AG04449 (cell line): ENCODE data around the gene MINDY2.
"Not testable (repeated sequence)": the region's sequence is repeated elsewhere in the genome, so short reads cannot be mapped to it uniquely, and the experiment has no call there.

Experiments used
- CTCF ChIA-PET: fragments of 350-600 bp; formaldehyde crosslinking; extraction: SDS; loops from one replicate; lab custom pipeline; 2021; ENCODE audit warnings: antibody characterized with exemption; lab: Yijun Ruan, JAX
- POLR2A ChIA-PET: fragments of 400-600, 350-600 bp; formaldehyde crosslinking; extraction: SDS; loops from one replicate; lab custom pipeline; 2020; ENCODE audit warnings: antibody characterized with exemption, inconsistent platforms; lab: Yijun Ruan, JAX
- DNase-seq: peaks from one replicate; pipeline ENCODE4 v3.0.0-alpha.2; 2010; ENCODE audit warnings: low read depth, low spot score
- H3K4me3 ChIP-seq: 2 replicates; pipeline ENCODE4 v1.5.1; 2011; ENCODE audit warnings: low read depth, mild to moderate bottlenecking, control low read depth, low read length
- CTCF ChIP-seq: IDR thresholded peaks from one replicate; pipeline ENCODE4 v1.5.1; 2011; ENCODE audit warnings: mild to moderate bottlenecking, moderate library complexity, low read length, control low read depth, inconsistent platforms; ENCODE audit not compliant: insufficient read depth; ENCODE audit errors: missing control alignments

The MINDY2 gene

GRCh38 chr15:58830556-58830955 is 59.5 kb downstream of the MINDY2 start:
- DNase-seq, result no peak
- TF ChIP-seq CTCF, result no peak

GRCh38 chr15:58833681-58834426 is 62.8 kb downstream of the MINDY2 start:
- DNase-seq, H3K4me3 ChIP-seq, POLR2A ChIA-PET: not testable (repeated sequence)
- CTCF ChIA-PET, result interaction anchor here (1.2 kb wide), 1 partner anchor 606 kb away, joined by 3 read pairs; no protein-coding TSS in a partner anchor

More at GRCh38 chr15:58830556-58830955, 59.5 kb downstream of the MINDY2 start:
- H3K4me3 ChIP-seq, result no peak overlapping the region
- ChIA-PET POLR2A (no interaction called here), CTCF (interaction anchor here (1.9 kb wide), 1 partner anchor 9 kb away, joined by 5 read pairs; no protein-coding TSS in a partner anchor)

GRCh38 chr15:58839485-58839884 is 68.4 kb downstream of the MINDY2 start:
- ChIA-PET POLR2A (no interaction called here), CTCF (interaction anchor here (0.6 to 1.4 kb wide), 10 partner anchors 8 to 689 kb away, joined by 3 to 5 read pairs (median 3); no protein-coding TSS in a partner anchor)
- H3K4me3 ChIP-seq, result no peak overlapping the region
- no peak for DNase-seq
- TF ChIP-seq CTCF, result no peak

GRCh38 chr15:58840048-58840447 is 68.9 kb downstream of the MINDY2 start:
- ChIA-PET POLR2A (no interaction called here), CTCF (interaction anchor here (0.7 to 1.4 kb wide), 8 partner anchors 8 to 689 kb away, joined by 3 to 5 read pairs (median 3); no protein-coding TSS in a partner anchor)
- no peak overlapping the region for H3K4me3 ChIP-seq
- DNase-seq, result no peak
- TF ChIP-seq CTCF, result no peak

- no peak for TF ChIP-seq CTCF
- ChIA-PET CTCF (interaction anchor here (1.2 kb wide), 1 partner anchor 686 kb away, joined by 3 read pairs; no protein-coding TSS in a partner anchor), POLR2A (no interaction called here)
- no peak for DNase-seq
- H3K4me3 ChIP-seq, result no peak overlapping the region
Measured at GRCh38 chr15:58842713-58843396, 71.8 kb downstream of the MINDY2 start.

- H3K4me3 ChIP-seq, POLR2A ChIA-PET, DNase-seq: not testable (repeated sequence)
- CTCF ChIA-PET, result interaction anchor here (0.6 to 1.6 kb wide), 4 partner anchors 12 to 678 kb away, joined by 3 to 5 read pairs (median 4); no protein-coding TSS in a partner anchor
Measured at GRCh38 chr15:58851205-58851604, 80.1 kb downstream of the MINDY2 start.

- POLR2A ChIA-PET, result no interaction called here
Measured at GRCh38 chr15:58852347-58852746, 81.2 kb downstream of the MINDY2 start.

More at GRCh38 chr15:58852347-58852746, 81.2 kb downstream of the MINDY2 start:
- DNase-seq, result no peak
- no peak for TF ChIP-seq CTCF
- CTCF ChIA-PET, result interaction anchor here (0.7 to 1.0 kb wide), 2 partner anchors 10 to 13 kb away, joined by 4 read pairs; no protein-coding TSS in a partner anchor
- no peak overlapping the region for H3K4me3 ChIP-seq
